WTC11 (cell line): ENCODE results near the gene CRK. TPM values are rescaled to one million over a fixed set of nuclear protein-coding genes. Genes with fewer than 3 reads are reported as not detected.
"Not testable (repeated sequence)": the region's sequence is repeated elsewhere in the genome, so short reads cannot be mapped to it uniquely, and the experiment has no call there.

Experiments
- ATAC-seq: fragments of 200-7000 bp; cut with Tn5 transposase; 2 replicates; pipeline ENCODE4 v1.10.0; 2021; ENCODE audit warnings: mild to moderate bottlenecking, moderate library complexity
- CTCF ChIA-PET: fragments of 300-600 bp; sonication (Branson Sonifier 250); formaldehyde crosslinking; loops from one replicate; lab custom pipeline; 2021; ENCODE audit warnings: antibody characterized with exemption; lab: Charles Lee
- POLR2A ChIA-PET: fragments of 350-600 bp; sonication (Branson Sonifier 250); formaldehyde crosslinking; loops from one replicate; lab custom pipeline; 2021; ENCODE audit warnings: antibody characterized with exemption; lab: Charles Lee
- DNase-seq: peaks from one replicate; pipeline ENCODE4 v3.0.0; 2021; ENCODE audit warnings: low spot score
- H3K27ac Mint-ChIP-seq: 2 replicates; pipeline ENCODE4 v1.8.0; 2021; ENCODE audit warnings: mixed read lengths
- H3K27me3 Mint-ChIP-seq: 2 replicates; pipeline ENCODE4 v1.8.0; 2021; ENCODE audit warnings: low read depth, mild to moderate bottlenecking, moderate library complexity, mixed read lengths
- H3K36me3 Mint-ChIP-seq: 2 replicates; pipeline ENCODE4 v1.8.0; 2021; ENCODE audit warnings: mixed read lengths
- H3K4me1 Mint-ChIP-seq: 2 replicates; pipeline ENCODE4 v1.8.0; 2022; ENCODE audit warnings: mixed read lengths
- H3K4me3 Mint-ChIP-seq: 2 replicates; pipeline ENCODE4 v1.8.0; 2021; ENCODE audit warnings: mild to moderate bottlenecking, moderate library complexity, mixed read lengths
- H3K9me3 Mint-ChIP-seq: 2 replicates; pipeline ENCODE4 v1.8.0; 2021; ENCODE audit warnings: mixed read lengths
- CREM ChIP-seq: sonication (generic); formaldehyde crosslinking; IDR thresholded peaks from 2 replicates; pipeline ENCODE4 v1.8.1; 2022; ENCODE audit warnings: mild to moderate bottlenecking, missing genetic modification reagents, moderate library complexity
- E2F1 ChIP-seq: sonication (generic); formaldehyde crosslinking; IDR thresholded peaks from 2 replicates; pipeline ENCODE4 v1.8.0; 2022; ENCODE audit warnings: mild to moderate bottlenecking, missing genetic modification reagents
- ERG ChIP-seq: fragments of 250-450 bp; sonication (Bioruptor Pico); IDR thresholded peaks from 2 replicates; pipeline ENCODE4 v1.8.0; 2021; ENCODE audit warnings: mild to moderate bottlenecking
- FOXJ3 ChIP-seq: sonication (generic); formaldehyde crosslinking; IDR thresholded peaks from 2 replicates; pipeline ENCODE4 v1.9.0; 2021; ENCODE audit warnings: missing genetic modification reagents, mild to moderate bottlenecking, borderline replicate concordance
- GTF2I ChIP-seq: fragments of 250-450 bp; sonication (Bioruptor Pico); conservative IDR thresholded peaks from 2 replicates; pipeline ENCODE4 v1.4.0; 2021; ENCODE audit warnings: mild to moderate bottlenecking
- IRF2 ChIP-seq: sonication (generic); formaldehyde crosslinking; IDR thresholded peaks from 2 replicates; pipeline ENCODE4 v1.8.0; 2022; ENCODE audit warnings: low read depth, missing genetic modification reagents, borderline replicate concordance
- MAX ChIP-seq: sonication (generic); formaldehyde crosslinking; IDR thresholded peaks from 2 replicates; pipeline ENCODE4 v1.8.0; 2022; ENCODE audit warnings: mild to moderate bottlenecking, missing genetic modification reagents
- NFE2L1 ChIP-seq: sonication (generic); formaldehyde crosslinking; IDR thresholded peaks from 2 replicates; pipeline ENCODE4 v1.8.1; 2023; ENCODE audit warnings: missing genetic modification reagents
- NFYB ChIP-seq: sonication (generic); formaldehyde crosslinking; conservative IDR thresholded peaks from 2 replicates; pipeline ENCODE4 v1.8.0; 2022; ENCODE audit warnings: low read depth, missing genetic modification reagents
- PREB ChIP-seq: sonication (generic); formaldehyde crosslinking; IDR thresholded peaks from 2 replicates; pipeline ENCODE4 v1.8.1; 2022; ENCODE audit warnings: mild to moderate bottlenecking, missing genetic modification reagents, moderate library complexity, borderline replicate concordance
- SMAD4 ChIP-seq: sonication (generic); formaldehyde crosslinking; IDR thresholded peaks from 2 replicates; pipeline ENCODE4 v1.8.0; 2022; ENCODE audit warnings: mild to moderate bottlenecking, missing genetic modification reagents
- TEAD1 ChIP-seq: sonication (generic); formaldehyde crosslinking; IDR thresholded peaks from 2 replicates; pipeline ENCODE4 v1.8.0; 2022; ENCODE audit warnings: mild to moderate bottlenecking, missing genetic modification reagents
- ZNF281 ChIP-seq: sonication (generic); formaldehyde crosslinking; IDR thresholded peaks from 2 replicates; pipeline ENCODE4 v1.8.0; 2023; ENCODE audit warnings: mild to moderate bottlenecking, missing genetic modification reagents
- ZNF317 ChIP-seq: sonication (generic); formaldehyde crosslinking; IDR thresholded peaks from 2 replicates; pipeline ENCODE4 v1.8.1; 2023; ENCODE audit warnings: low read depth, mild to moderate bottlenecking, moderate library complexity, missing genetic modification reagents, borderline replicate concordance
- total RNA-seq: library from RNA; stranded (reverse); gene quantifications from 3 replicates; pipeline ENCODE4 v1.2.3, GENCODE V29; 2021

CRK gene
- total RNA-seq, 1 experiment from 2014 or later, result 45.2 TPM

- TF ChIP-seq ZNF281 (CRISPR knock-in tag) (0 out of 2 replicates have a peak, but pooled peaks have one; percentile 8), FOXJ3 (CRISPR knock-in tag) (no peak)
- H3K9me3 Mint-ChIP-seq, result no peaks in the 10 kb centered on the region
- H3K27me3 Mint-ChIP-seq, result no peaks in the 10 kb centered on the region; the same call in 1 of the 2 replicates
- peaks cover 33% of the 10 kb centered on the region for H3K4me1 Mint-ChIP-seq
- ChIA-PET CTCF (interaction anchor here (2.9 kb wide), 1 partner anchor 33 kb away, joined by 20 read pairs; no protein-coding TSS in a partner anchor), POLR2A (interaction anchor here (0.6 to 1.6 kb wide), 3 partner anchors 29 to 138 kb away, joined by 4 to 9 read pairs (median 7); no protein-coding TSS in a partner anchor)
- peaks cover 15% of the 10 kb centered on the region for H3K36me3 Mint-ChIP-seq
- peak overlapping the region; percentile 99 for H3K4me3 Mint-ChIP-seq
- ATAC-seq (no peak), DNase-seq (no peak)
- peak overlapping the region; percentile 93 for H3K27ac Mint-ChIP-seq
These were observed 56.9 kb downstream of the CRK start for GRCh38 chr17:1398931-1399678.

GRCh38 chr17:1398028-1398427, 58.0 kb downstream of the CRK start:
- DNase-seq (no peak), ATAC-seq (no peak)
- peaks cover 44% of the 10 kb centered on the region for H3K4me1 Mint-ChIP-seq
- peak overlapping the region; percentile 43 for H3K27ac Mint-ChIP-seq
- no peak for TF ChIP-seq TEAD1 (CRISPR knock-in tag)
- TF ChIP-seq SMAD4, result no peak
- TF ChIP-seq CREM (CRISPR knock-in tag), result no peak
- no peak for TF ChIP-seq ERG (CRISPR knock-in tag)
- no peak for TF ChIP-seq E2F1
- no peak for TF ChIP-seq NFE2L1
- TF ChIP-seq MAX (CRISPR knock-in tag), result no peak
- no peak for TF ChIP-seq PREB
- TF ChIP-seq GTF2I (CRISPR knock-in tag), result no peak
- no peak for TF ChIP-seq ZNF317 (CRISPR knock-in tag)
- TF ChIP-seq IRF2 (CRISPR knock-in tag), result no peak
- no peak for TF ChIP-seq NFYB (CRISPR knock-in tag)
- no peaks in the 10 kb centered on the region for H3K9me3 Mint-ChIP-seq
- H3K4me3 Mint-ChIP-seq, result peak overlapping the region; percentile 99
- peaks cover 15% of the 10 kb centered on the region for H3K36me3 Mint-ChIP-seq
- no peaks in the 10 kb centered on the region; the same call in 1 of the 2 replicates for H3K27me3 Mint-ChIP-seq
- POLR2A ChIA-PET, result interaction anchor here (1.0 kb wide), 1 partner anchor 65 kb away, joined by 3 read pairs; no protein-coding TSS in a partner anchor
- CTCF ChIA-PET, result interaction anchor here (0.9 to 2.1 kb wide), 4 partner anchors 32 to 135 kb away, joined by 3 to 10 read pairs (median 4); no protein-coding TSS in a partner anchor

- CTCF ChIA-PET, result interaction anchor here (2.3 kb wide), 1 partner anchor 30 kb away, joined by 10 read pairs; no protein-coding TSS in a partner anchor
- POLR2A ChIA-PET, result interaction anchor here (1.1 kb wide), 1 partner anchor 14 kb away, joined by 4 read pairs; no protein-coding TSS in a partner anchor
These were observed 60.0 kb downstream of the CRK start for GRCh38 chr17:1395876-1396665.

More at GRCh38 chr17:1395876-1396665, 60.0 kb downstream of the CRK start:
- ATAC-seq, H3K4me3 Mint-ChIP-seq, DNase-seq, H3K9me3 Mint-ChIP-seq, H3K27me3 Mint-ChIP-seq: not testable (repeated sequence)
- H3K4me1 Mint-ChIP-seq, result peaks cover 60% of the 10 kb centered on the region
- peak overlapping the region; percentile 65; the same call in 1 of the 2 replicates for H3K27ac Mint-ChIP-seq
- peaks cover 15% of the 10 kb centered on the region for H3K36me3 Mint-ChIP-seq
